IMR-90 (cell line): ENCODE measurements around the gene INSYN2A. TPM values are rescaled to one million over a fixed set of nuclear protein-coding genes. Genes with fewer than 3 reads are reported as not detected.

ENCODE experiments used
- ATAC-seq: fragments of 200-7000 bp; cut with Tn5 transposase; 2 replicates; pipeline ENCODE4 v1.9.1; 2020; ENCODE audit warnings: low read depth, mild to moderate bottlenecking, moderate library complexity
- BruUV-seq: library from RNA; stranded (reverse); fragments of 400-500 nt; replicated peaks from 2 replicates; lab custom pipeline; 2021; lab: Mats Ljungman, UMichigan
- CTCF ChIA-PET: fragments of 300-600 bp; formaldehyde crosslinking; extraction: SDS; loops from one replicate; lab custom pipeline; 2021; ENCODE audit warnings: antibody characterized with exemption; lab: Yijun Ruan, JAX
- POLR2A ChIA-PET: fragments of 300-600 bp; sonication (Branson Sonifier 250); formaldehyde crosslinking; loops from one replicate; lab custom pipeline; 2022; ENCODE audit warnings: antibody characterized with exemption; ENCODE audit not compliant: unreplicated experiment; lab: Charles Lee
- DNase-seq: peaks from one replicate; pipeline ENCODE4 v3.0.0; 2013
- H2AFZ ChIP-seq: replicated peaks from 2 replicates; pipeline ENCODE3; 2013; ENCODE audit warnings: low read length, mild to moderate bottlenecking; ENCODE audit not compliant: poor library complexity
- H2AK5ac ChIP-seq: 2 replicates; pipeline ENCODE4 v1.6.1; 2013; ENCODE audit warnings: low read depth, low read length, inconsistent platforms
- H2AK9ac ChIP-seq: replicated peaks from 2 replicates; pipeline ENCODE3; 2013; ENCODE audit warnings: mild to moderate bottlenecking, low read depth, low read length, moderate library complexity; ENCODE audit not compliant: poor library complexity
- H2BK120ac ChIP-seq: 2 replicates; pipeline ENCODE4 v1.6.1; 2013; ENCODE audit warnings: low read depth, low read length, inconsistent platforms
- H2BK15ac ChIP-seq: 3 replicates; pipeline ENCODE4 v1.6.1; 2013; ENCODE audit warnings: low read depth, low read length, inconsistent platforms
- H2BK20ac ChIP-seq: 2 replicates; pipeline ENCODE4 v1.6.1; 2013; ENCODE audit warnings: low read depth, mild to moderate bottlenecking, inconsistent platforms, low read length, moderate library complexity
- H2BK5ac ChIP-seq: 2 replicates; pipeline ENCODE4 v1.6.1; 2013; ENCODE audit warnings: mild to moderate bottlenecking, low read depth, low read length, inconsistent platforms; ENCODE audit not compliant: poor library complexity, severe bottlenecking
- H3K14ac ChIP-seq: replicated peaks from 2 replicates; pipeline ENCODE4 v1.6.1; 2013; ENCODE audit warnings: low read depth, low read length, inconsistent platforms
- H3K18ac ChIP-seq: 2 replicates; pipeline ENCODE4 v1.6.1; 2013; ENCODE audit warnings: low read depth, low read length, control low read depth
- H3K23ac ChIP-seq: 2 replicates; pipeline ENCODE4 v1.6.1; 2013; ENCODE audit warnings: low read depth, low read length, inconsistent platforms
- H3K27ac ChIP-seq: 2 replicates; pipeline ENCODE4 v1.5.1; 2013; ENCODE audit warnings: mild to moderate bottlenecking, control low read depth, low read length; ENCODE audit not compliant: insufficient read depth
- H3K27me3 ChIP-seq: 2 replicates; pipeline ENCODE4 v1.6.1; 2013; ENCODE audit warnings: low read length; ENCODE audit not compliant: control insufficient read depth, insufficient read depth
- H3K36me3 ChIP-seq: 2 replicates; pipeline ENCODE4 v1.6.1; 2013; ENCODE audit warnings: low read length, mixed read lengths; ENCODE audit not compliant: control insufficient read depth, insufficient read depth
- H3K4ac ChIP-seq: 2 replicates; pipeline ENCODE4 v1.6.1; 2013; ENCODE audit warnings: low read depth, low read length, inconsistent platforms
- H3K4me1 ChIP-seq: 2 replicates; pipeline ENCODE4 v1.6.1; 2013; ENCODE audit warnings: low read length, mixed read lengths; ENCODE audit not compliant: control insufficient read depth, insufficient read depth
- H3K4me2 ChIP-seq: 2 replicates; pipeline ENCODE4 v1.6.1; 2013; ENCODE audit warnings: low read depth, mild to moderate bottlenecking, control low read depth, low read length, moderate library complexity
- H3K4me3 ChIP-seq: 2 replicates; pipeline ENCODE4 v1.5.1; 2013; ENCODE audit warnings: low read depth, mild to moderate bottlenecking, control low read depth, low read length, moderate library complexity; ENCODE audit not compliant: insufficient read depth
- H3K56ac ChIP-seq: 2 replicates; pipeline ENCODE4 v1.6.1; 2013; ENCODE audit warnings: low read length, inconsistent platforms; ENCODE audit not compliant: insufficient read depth; ENCODE audit errors: extremely low read depth
- H3K79me1 ChIP-seq, 2 experiments: 2 replicates each; pipeline ENCODE4 v1.6.1; 2013; ENCODE audit warnings: low read length in 2 of 2, inconsistent platforms in 1 of 2, low read depth in 1 of 2
- H3K9ac ChIP-seq: 2 replicates; pipeline ENCODE4 v1.6.1; 2013; ENCODE audit warnings: low read depth, low read length, control low read depth
- H3K9me1 ChIP-seq: 2 replicates; pipeline ENCODE4 v1.6.1; 2013; ENCODE audit warnings: low read length, inconsistent platforms; ENCODE audit not compliant: insufficient read depth
- H3K9me3 ChIP-seq: 2 replicates; pipeline ENCODE4 v1.6.1; 2013; ENCODE audit warnings: low read length; ENCODE audit not compliant: control insufficient read depth, insufficient read depth
- H4K20me1 ChIP-seq: 2 replicates; pipeline ENCODE4 v1.6.1; 2013; ENCODE audit warnings: low read length, inconsistent platforms; ENCODE audit not compliant: insufficient read depth
- H4K5ac ChIP-seq: 2 replicates; pipeline ENCODE4 v1.6.1; 2013; ENCODE audit warnings: mild to moderate bottlenecking, low read depth, low read length, control low read depth
- H4K8ac ChIP-seq, 2 experiments: 2 replicates each; pipeline ENCODE4 v1.6.1; 2013; ENCODE audit warnings: low read depth in 2 of 2, low read length in 2 of 2, control low read depth in 1 of 2, inconsistent platforms in 1 of 2
- H4K91ac ChIP-seq: 2 replicates; pipeline ENCODE4 v1.6.1; 2013; ENCODE audit warnings: low read depth, low read length, inconsistent platforms; ENCODE audit not compliant: insufficient read depth
- CHD1 ChIP-seq: IDR thresholded peaks from 2 replicates; pipeline ENCODE4 v1.6.1; 2012; ENCODE audit warnings: low read depth, low read length, improper control_type of control experiment
- MAZ ChIP-seq: IDR thresholded peaks from 2 replicates; pipeline ENCODE4 v1.6.1; 2012; ENCODE audit warnings: low read depth, mild to moderate bottlenecking, low read length, improper control_type of control experiment, moderate library complexity, borderline replicate concordance
- POLR2A ChIP-seq: IDR thresholded peaks from 2 replicates; pipeline ENCODE4 v1.6.1; 2012; ENCODE audit warnings: mild to moderate bottlenecking, low read depth, low read length
- RFX5 ChIP-seq: IDR thresholded peaks from 2 replicates; pipeline ENCODE4 v1.8.0; 2012; ENCODE audit warnings: low read depth, mild to moderate bottlenecking, low read length, moderate library complexity
- WGBS, 2 experiments: methylation state at CpG; one replicate each; pipeline versions ENCODE4 v1.1.5 to v1.1.7; 2013; ENCODE audit warnings: missing lambda C conversion rate in 2 of 2; ENCODE audit not compliant: insufficient read length in 1 of 2; ENCODE audit errors: extremely low coverage in 2 of 2; 5-methylcytosine and 5-hydroxymethylcytosine counted together
- dilution Hi-C: fragments of 300-500 bp; cut with HindIII; formaldehyde crosslinking; loops from one replicate; pipeline ENCODE4 v1.14.3; 2018; ENCODE audit warnings: low sequenced_read_pairs; ENCODE audit not compliant: unreplicated experiment
- in situ Hi-C: fragments of 300-500 bp; cut with MboI; formaldehyde crosslinking; loops from 3 replicates; pipeline ENCODE4 v1.14.3; 2019; ENCODE audit warnings: low sequenced_read_pairs, inconsistent platforms, mixed read lengths
- intact Hi-C: fragments of 100-400 bp; cut with micrococcal nuclease; formaldehyde crosslinking; loops from 2 replicates; pipeline ENCODE4 v1.10.0; 2022
- polyA plus RNA-seq, 3 experiments: library from polyadenylated mRNA; depleted of rRNA; stranded (reverse); fragments of >200 nt; gene quantifications; 2 replicates each; pipeline ENCODE4 v1.2.3, GENCODE V29; 2012; ENCODE audit warnings: low replicate concordance in 1 of 3
- total RNA-seq: library from RNA; depleted of rRNA; stranded (reverse); fragments of >200 nt; gene quantifications from 2 replicates; pipeline ENCODE4 v1.2.3, GENCODE V29; 2012

Gene INSYN2A
- total and polyA plus RNA-seq, 2 of the 4 experiments (the other 2 are of a cell fraction), result 0.10 to 0.18 TPM

DNA sequence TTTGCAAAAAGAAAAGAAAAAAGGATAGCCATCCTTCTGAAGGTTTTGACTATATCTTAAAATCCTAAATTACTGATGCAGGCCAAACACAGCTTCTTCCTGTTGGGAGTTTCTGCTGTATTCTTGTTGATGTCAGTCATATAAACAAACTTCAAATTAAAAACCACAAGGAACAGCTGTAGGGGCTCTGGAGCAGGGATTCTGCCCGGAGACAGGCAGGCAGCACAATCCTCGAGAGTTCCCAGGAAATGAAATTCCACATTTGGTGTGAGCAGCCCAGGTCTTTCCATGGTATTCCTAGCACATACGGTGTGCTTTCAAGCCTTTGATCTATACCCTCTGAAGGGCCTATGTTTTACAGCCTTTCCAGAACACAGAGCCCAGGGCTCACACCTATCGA, 43.2 kb downstream of the INSYN2A start:
- BruUV-seq, result no TSS peak
- Histone ChIP-seq H4K8ac (no peak overlapping the region), H3K4me2 (peak overlapping the region; percentile 51; the same call in 1 of the 2 replicates), H3K9me1 (peaks cover 28% of the 10 kb centered on the region), H2AFZ (no peak overlapping the region), H3K27me3 (no peaks in the 10 kb centered on the region), H3K4me3 (no peak overlapping the region), H3K18ac (no peak overlapping the region), H3K36me3 (no peaks in the 10 kb centered on the region), H3K14ac (no peak overlapping the region; the same call in 1 of the 2 replicates), H3K27ac (no peak overlapping the region), H3K4ac (peak overlapping the region; percentile 45; the same call in 1 of the 2 replicates), H2BK5ac (no peak overlapping the region), H4K5ac (no peak overlapping the region), H3K23ac (no peak overlapping the region), H2AK5ac (no peak overlapping the region), H3K4me1 (peaks cover 27% of the 10 kb centered on the region), H3K56ac (no peak overlapping the region), H3K9ac (no peak overlapping the region), H3K9me3 (no peaks in the 10 kb centered on the region), H2BK20ac (peak overlapping the region; percentile 58; the same call in 1 of the 2 replicates), H3K79me1 (peaks cover 19 to 65% of the 10 kb centered on the region in 2 experiments), H4K91ac (no peak overlapping the region), H2AK9ac (no peak overlapping the region), H4K20me1 (peaks cover 27% of the 10 kb centered on the region), H2BK120ac (peak overlapping the region; percentile 6; the same call in 1 of the 2 replicates), H2BK15ac (no peak overlapping the region; the same call in 2 of the 3 replicates)
- no peak for TF ChIP-seq CHD1
- TF ChIP-seq MAZ, result no peak
- TF ChIP-seq POLR2A, result no peak
- peak; percentile 53; the same call in 1 of the 2 replicates for TF ChIP-seq RFX5
- in situ Hi-C loops, result no loop called here
- POLR2A ChIA-PET, result no interaction called here
- CTCF ChIA-PET, result no interaction called here
- dilution Hi-C loops, result no loop called here
- ATAC-seq, result peak; percentile 48
- peak; percentile 82 for DNase-seq
- 80% methylated on average over 1 of the region's 4 CpGs; no CpG with 5 or more reads in 1 of the 2 experiments for WGBS, 2 experiments
- intact Hi-C loops, result no loop called here
